ENCODE data around the gene STXBP2.

The STXBP2 gene

DNA sequence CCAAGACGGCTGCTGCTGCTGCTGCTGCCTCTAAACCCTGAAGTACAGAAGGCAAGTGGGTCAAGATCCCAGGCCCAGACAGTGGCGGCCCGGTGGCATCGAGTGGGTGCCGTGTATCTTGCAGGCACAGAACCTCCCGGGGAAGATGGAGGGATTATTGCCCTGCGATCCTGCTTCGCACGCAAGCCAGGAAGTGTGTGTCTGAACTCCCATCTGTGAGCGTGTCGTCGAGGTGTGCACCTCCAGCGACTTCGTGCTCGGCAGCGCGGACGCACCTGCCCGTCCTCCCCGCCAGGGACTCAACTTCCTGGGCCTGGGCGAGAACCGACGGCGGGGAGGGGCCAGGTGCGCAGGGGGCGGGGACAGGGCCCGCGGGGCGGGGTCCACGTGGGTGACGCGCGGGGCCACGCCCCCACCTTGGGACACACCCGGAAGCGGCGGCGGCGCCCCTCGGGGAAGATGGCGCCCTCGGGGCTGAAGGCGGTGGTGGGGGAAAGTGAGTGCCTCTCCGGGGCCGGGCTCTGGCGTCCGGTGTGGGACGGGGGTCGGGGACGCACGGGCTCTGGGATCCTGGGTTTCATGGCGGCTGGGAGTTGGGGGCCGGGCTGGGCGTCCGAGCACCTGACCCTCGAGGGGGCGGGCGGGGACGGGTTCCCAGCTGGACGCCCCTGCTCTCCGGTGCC, at the start of gene STXBP2:
STXBP2 (plus strand) TSS at position 420 of the 683 bp plus-strand sequence; CDS start at position 460, 40 bp downstream.
- DNase-seq, result peak; percentile 14

DNA sequence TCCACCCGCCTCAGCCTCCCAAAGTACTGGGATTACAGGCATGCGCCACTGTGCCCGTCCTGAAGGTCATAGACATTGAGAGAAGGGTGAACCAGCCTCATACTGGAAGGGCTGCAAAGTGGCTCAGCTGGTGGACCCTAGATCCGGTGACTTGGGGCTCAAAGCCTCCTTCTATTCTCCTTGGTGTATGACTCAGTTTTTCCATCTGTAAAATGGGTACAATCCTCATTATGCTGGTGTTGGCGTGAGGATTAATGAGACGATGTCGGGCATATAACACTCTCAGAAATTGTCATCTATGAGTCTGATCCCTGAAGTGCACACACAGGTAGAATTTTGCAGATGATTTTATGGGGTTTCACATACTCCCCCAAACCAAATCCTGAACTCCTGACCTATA, 47.1 kb upstream of the STXBP2 start:
- no peak for DNase-seq

DNA sequence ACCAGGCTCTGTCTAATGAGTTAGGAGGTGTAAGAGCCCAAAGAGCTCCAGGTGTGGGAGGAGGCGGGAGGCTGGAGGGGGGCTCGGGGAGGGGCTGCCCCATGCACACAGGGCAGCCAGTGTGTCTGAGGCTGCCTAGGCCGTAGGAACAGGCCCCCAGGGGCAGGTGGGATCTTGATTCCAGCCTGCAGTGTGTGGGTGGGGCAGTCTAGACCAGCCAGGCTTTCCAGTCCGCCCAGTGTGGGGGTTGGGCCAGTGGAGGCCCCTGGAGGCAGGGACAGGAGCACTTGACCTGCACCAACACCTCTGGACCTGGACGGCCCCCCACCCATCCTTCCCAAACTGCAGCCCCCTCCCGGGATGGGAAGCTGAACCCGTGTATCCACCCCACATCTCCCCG, 46.7 kb upstream of the STXBP2 start:
- no peak for DNase-seq

DNA sequence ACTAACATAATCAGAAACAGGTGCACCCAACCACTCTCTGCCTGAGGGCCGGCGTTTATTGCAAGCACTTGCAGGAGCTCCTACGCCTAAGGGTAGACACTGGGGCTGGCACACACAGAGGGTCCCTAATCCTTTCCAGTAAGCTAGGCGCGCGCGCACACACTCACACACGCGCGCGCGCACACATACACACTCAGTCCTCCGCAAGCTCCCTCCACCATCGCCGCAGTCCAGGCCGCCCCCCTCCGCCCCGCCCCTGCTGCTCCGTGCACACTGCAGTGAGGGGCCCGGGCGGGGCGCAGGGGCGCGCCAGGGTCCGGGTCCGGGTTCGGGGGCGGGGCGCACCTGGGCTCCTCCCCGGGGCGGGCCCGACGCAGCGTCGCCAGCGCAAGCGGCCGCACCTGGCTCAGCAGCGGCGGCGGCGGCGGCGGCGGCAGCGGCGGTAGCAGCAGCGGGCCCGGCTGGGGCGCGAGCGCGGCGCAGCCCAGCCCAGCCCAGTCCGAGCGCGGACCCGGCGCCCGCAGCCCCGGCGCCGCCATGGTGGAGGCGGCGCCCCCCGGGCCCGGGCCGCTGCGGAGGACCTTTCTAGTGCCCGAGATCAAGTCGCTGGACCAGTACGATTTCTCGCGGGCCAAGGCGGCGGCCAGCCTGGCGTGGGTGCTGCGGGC, 41.3 kb upstream of the STXBP2 start, which contains the start of gene CAMSAP3:
CAMSAP3 (plus strand) TSS at position 398 of the 668 bp plus-strand sequence; CDS start at position 538, 140 bp downstream.
- DNase-seq, result no peak

DNA sequence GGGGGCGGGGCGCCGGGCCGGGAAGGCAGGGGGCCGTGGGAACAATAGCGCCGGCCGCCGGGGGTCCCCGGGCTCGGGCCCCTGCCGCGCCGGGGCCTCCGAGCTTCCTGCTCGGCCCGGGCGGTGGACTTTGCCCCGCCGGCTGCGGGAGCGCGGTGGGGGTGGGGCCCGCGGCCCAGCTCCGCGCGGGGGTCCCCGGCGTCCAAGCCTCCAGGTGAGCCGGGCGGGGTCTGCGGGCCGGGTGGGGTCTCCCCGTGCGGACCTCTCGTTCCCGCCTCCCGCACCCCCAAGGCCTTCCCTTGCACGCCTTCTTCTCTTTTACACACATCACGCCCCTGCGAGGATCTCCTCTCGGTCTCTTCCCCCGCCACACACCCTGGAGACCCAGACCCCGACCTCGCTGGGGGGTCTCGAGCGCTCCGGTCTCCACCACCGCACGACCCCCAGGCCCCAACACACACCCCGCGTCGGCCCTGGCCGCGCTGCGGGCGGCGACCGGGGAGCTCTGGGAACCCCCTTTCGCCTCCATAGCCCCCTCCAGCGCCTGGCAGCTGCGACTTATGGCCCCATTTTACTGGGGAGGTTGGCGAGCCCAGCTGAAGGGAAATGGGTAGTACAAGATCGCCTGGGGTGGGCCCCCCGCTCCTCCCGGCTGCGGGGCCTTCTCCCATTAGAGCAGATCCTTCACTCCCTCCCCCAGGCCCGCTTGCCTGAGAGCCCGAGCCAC, 40.5 kb upstream of the STXBP2 start:
- DNase-seq, result no peak

DNA sequence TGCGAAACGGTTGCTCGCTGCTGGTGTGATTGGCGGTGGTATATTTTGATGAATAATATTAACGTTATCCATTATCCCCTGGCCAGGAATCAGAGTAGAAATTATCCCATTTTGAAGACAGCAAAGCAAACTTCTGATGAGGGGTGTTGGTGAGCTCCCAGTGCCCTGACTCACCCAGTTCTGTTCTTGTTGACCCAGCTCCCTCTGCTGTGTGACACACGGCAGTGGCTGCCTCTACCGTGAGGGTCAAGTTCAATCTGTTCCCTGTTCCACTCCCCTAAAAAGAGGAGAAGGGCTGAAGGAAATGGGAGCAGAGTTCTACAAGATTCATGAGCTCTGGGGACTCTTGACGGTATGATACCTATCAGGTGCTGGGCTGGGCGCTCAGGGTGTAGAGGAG, 39.2 kb upstream of the STXBP2 start:
- no peak for DNase-seq

DNA sequence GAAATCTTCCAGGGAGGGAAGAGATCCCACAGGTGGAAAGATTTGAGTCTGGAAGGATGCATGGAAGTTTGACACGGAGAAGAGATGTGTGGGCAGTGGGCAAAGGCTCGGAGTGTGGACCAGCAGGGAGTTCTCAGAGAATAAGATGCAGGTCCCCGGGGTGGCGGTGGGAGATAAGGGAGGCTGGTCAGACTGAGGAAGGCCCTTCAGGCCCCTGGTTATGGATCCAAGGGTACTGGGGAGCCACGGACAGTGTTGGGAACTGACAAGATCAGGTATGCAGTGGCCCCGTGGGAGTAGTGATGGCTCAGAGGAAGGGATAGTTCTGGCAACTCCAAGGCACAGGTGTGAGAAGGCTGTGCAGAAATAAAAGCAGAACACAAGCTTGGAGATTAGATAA, 38.7 kb upstream of the STXBP2 start:
- no peak for DNase-seq

DNA sequence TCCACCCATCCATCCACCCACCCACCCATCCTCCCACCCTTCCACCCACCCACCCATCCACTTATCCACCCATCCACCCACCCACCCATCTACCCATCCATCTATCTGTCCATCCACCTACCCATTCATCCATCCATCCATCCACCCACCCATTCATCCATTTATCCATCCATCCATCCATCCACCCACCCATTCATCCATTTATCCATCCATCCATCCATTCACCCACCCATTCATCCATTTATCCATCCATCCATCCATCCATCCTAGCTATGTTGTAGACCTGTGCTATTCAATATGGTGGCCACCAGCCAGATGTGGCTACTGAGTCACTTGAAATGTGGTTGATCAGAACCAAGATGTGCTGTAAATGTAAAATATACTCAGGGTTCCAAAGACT, 36.2 kb upstream of the STXBP2 start:
- no peak for DNase-seq

DNA sequence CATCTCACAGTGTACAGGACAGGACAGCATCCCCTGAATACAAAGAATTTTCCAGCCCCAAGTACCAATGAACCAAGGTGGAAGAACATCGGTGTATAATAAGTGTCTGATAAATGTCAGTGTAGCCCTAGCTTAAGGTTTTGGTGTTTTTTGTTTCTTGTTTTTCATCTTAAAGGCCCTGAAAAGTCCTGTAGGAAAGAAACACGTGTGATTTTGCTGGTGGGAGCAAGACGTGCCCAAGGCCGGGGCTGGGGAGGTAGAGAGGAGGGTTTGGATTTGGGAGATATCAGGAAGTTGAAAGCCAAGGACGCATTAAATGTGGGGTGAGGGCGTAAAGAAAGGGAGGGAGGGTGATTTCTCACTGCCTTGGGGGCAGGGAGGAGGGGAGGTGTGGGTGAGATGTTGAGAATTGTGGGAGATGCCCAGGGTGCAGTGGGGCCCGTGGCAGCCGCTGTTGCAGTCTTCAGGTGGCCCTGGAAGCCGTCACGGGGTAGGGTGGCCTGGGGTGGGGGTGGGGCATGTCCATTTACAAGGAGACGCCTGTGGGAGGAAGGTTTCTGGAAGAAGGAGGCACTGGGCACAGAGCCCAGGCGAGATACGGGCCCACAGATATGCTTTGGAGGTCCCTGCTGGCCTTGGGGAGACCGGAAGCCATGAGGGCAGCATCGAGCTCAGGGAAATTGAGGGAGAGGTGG, 34.5 kb upstream of the STXBP2 start:
- DNase-seq, result no peak

DNA sequence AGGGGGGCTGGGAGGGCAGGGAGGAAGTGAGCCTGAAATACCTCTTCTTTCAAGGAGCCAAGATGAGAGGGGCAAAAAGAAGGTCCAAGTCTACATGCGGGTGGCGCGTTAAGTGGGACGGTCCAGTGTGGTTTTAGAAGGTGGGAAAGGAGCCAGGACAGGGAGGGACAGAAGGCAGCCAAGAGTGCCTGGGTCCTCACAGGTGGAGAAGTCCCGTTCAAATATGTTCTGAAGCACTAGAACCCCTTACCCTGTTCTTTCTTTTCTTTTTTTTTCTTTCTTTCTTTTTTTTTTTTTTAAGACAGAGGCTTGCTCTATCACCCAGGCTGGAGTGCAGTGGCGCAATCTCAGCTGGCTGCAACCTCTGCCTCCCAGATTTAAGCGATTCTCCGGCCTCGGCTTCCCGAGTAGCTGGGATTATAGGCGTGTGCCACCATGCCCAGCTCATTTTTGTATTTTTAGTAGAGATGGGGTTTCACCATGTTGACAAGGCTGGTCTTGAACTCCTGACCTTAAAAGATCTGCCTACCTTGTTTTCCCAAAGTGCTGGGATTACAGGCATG, 33.9 kb upstream of the STXBP2 start:
- DNase-seq, result no peak

DNA sequence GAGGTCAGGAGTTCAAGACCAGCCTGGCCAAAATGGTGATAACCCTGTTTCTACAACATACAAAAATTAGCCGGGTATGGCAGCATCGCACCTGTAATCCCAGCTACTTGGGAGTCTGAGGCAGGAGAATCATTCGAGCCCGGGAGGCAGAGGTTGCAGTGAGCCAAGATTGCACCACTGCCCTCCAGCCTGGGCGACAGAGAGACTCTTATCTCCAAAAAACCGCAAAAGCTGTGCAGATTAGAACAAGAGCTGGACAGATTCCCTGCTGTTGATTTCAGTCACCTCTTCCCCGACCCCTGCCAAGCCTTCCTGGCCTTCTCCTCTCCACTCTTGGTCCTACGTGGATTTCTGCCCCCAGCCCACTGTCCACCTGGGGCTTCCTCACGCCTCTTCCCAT, 33.0 kb upstream of the STXBP2 start:
- DNase-seq, result no peak

DNA sequence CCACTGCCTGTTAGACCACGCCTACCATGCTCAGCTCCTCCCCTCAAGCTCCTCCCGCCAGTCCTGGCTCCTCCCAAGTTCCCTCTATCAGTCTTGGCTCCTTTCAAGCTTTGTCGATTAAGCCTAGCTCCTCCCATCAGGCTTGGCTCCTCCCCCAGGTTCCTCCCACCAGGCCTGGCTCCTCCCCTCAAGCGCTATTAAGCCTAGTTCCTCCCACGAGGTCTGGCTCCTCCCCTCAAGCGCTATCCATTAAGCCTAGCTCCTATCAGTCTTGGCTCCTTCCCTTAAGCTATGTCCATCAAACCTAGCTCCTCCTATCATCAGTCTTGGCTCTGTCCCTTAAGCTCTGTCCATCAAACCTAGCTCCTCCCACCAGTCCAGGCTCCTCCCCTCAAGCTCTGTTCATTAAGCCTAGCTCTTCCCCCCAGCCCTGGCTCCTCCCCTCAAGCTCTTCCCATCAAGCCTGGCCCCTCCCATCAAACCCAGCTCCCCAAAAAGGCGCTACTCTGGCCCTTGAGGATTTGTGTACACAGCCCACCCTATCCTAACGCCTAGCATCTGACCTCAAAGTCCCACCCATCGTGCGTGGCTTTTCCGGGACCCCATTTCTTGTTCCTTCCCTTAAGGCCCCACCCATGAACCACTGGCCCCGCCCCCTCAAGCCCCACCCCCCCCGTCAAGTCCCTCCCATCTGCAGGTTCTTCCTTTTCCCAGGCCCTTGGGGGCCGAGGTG, 31.3 kb upstream of the STXBP2 start:
- no peak for DNase-seq

DNA sequence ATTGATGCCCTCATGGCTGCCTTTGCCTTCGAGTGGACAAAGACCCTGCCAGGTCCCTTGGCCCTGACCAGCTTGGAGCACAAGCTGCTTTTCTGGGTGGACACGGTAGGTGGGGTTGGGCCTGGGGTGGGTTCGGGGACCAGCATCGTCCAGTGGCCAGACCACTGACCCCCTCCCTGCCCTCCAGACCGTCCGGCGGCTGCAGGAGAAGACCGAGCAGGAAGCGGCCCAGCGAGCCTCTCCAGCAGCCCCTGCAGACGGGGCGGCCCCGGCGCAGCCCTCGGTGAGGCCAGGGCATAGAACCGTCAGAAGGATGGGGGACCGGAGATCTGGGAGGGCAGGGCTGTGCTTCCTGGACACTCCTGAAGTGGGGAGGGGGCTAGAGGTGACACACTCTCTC, 30.6 kb upstream of the STXBP2 start:
- DNase-seq, result no peak

DNA sequence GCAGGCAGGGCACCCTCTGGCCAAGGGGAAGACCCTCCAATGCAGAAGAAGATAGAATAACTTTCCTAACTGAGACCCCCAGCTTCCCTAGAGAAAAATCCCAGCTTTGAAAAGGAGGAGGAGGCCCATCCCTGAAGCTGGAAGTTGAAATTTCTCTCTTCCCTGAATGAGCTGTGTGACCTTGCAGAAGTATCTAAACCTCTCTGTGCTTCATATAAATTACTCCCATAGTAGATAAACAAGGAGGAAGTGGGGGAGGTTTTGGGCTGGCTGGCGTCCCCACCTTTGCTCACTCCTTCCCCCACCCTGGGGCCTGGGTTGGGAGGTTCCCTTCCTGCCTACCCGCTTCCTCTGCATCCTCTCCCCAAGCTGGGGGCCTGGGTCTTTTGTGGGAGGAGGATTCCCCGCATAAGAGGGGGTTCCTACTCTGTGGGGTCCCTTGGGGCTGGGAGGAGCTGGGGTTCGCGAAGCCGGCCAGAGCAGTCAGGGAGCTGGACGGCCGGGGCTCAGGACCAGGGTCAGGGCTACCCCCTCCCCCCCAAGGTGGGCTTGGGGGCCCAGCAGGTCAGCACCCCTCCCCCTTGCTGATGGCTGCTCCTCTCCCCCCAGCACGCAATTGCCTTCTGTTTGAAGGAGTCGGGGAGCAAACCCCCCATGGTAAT, 29.6 kb upstream of the STXBP2 start:
- DNase-seq, result no peak

DNA sequence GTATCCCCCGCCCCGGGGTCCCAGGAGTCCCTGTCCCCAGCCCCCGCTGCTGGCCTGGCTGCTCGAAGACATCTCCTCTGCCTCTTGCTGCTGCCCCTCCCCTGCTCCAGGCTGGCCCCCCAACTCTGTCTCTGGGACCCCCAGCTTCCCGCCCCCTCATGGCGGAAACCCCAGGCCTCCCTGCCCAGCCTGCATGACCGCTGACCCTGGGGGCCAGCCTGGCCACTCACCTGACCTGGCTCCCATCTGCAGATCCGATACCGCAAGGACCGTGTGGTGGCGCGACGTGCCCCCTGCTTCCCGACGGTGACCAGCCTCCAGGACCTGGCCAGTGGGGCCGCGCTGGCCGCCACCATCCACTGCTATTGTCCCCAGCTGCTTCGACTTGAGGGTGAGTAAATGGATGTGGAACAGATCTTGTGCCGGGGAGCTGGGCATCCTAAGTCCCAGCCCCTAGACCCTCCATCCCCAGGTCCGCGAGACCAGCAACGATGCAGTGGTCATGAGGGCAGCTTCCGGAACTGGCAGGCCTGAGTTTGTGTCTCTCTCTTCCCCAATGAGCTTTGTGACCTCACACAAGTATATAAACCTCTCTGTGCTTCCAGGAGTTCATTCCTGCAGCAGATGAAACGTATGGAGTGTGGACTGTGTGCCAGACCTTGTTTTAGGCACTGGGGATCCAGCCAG, 28.9 kb upstream of the STXBP2 start:
- no peak for DNase-seq

DNA sequence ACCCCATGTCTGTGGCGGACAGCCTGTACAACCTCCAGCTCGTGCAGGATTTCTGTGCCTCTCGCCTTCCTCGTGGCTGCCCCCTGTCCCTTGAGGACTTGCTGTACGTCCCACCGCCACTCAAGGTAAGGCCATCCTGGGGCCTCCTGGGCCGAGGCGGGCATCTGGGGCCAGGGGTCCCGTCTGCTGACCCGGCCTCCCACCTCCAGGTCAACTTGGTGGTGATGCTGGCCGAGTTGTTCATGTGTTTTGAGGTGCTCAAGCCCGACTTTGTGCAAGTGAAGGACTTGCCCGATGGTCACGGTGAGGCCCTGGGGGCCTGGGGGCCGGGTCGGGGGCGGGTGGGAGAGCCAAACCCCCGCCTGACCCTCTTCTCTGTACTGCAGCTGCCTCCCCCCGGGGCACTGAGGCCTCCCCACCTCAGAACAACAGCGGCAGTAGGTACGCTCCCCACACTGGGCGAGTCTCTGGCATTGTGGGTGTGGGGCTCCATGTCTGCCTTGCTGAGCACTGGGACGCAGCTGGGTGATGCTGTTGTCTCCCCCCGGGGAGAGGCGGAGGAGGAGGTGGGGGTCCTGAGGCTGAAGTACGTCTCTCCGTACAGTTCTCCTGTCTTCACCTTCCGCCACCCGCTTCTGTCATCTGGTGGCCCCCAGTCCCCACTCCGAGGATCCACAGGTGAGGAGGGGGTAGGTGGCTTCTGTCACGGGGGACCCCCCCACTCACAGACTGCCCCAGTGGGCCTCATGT, 26.2 kb upstream of the STXBP2 start:
- DNase-seq, result no peak

DNA sequence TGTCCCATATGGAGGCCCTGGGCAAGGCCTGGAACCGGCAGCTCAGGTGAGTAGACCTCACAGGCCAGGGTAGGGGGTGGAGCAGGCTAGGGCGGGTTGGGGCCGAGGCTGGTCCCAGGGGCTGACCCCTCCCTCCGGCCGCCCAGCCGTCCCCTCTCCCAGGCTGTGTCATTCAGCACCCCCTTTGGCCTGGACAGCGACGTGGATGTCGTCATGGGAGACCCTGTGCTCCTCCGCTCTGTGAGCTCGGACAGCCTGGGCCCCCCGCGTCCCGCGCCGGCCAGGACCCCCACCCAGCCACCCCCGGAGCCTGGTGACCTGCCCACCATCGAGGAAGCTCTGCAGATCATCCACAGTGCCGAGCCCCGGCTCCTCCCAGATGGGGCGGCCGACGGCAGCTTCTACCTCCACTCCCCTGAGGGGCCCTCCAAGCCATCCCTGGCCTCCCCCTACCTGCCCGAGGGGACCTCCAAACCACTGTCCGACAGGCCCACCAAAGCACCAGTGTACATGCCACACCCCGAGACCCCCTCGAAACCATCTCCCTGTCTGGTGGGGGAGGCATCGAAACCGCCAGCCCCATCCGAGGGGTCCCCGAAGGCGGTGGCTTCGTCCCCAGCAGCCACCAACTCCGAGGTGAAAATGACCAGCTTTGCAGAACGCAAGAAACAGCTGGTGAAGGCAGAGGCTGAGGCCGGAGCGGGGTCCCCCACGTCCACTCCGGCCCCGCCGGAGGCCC, 25.2 kb upstream of the STXBP2 start:
- no peak for DNase-seq

DNA sequence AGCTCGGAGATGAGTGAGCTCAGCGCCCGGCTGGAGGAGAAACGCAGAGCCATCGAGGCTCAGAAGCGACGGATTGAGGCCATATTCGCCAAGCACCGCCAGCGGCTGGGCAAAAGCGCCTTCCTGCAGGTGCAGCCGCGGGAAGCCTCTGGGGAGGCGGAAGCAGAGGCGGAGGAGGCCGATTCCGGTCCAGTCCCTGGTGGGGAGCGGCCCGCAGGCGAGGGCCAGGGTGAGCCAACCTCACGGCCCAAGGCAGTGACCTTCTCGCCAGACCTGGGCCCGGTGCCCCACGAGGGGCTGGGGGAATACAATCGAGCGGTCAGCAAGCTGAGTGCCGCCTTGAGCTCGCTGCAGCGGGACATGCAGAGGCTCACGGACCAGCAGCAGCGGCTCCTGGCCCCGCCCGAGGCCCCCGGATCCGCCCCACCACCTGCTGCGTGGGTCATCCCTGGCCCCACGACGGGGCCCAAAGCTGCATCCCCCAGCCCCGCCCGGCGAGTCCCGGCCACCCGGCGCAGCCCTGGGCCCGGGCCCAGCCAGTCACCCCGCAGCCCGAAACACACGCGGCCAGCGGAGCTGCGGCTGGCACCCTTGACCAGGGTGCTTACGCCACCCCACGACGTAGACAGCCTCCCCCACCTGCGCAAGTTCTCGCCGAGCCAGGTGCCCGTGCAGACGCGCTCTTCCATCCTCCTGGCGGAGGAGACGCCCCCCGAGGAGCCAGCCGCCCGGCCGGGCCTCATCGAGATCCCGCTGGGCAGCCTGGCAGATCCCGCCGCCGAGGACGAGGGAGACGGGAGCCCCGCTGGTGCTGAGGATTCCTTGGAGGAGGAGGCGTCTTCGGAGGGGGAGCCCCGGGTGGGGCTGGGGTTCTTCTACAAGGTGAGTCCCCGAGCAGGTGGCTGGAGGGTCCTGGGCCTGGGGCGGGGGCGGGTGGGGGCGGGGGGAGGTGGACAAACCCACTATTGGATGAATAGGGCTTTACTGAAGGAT, 24.3 kb upstream of the STXBP2 start:
- DNase-seq, result no peak

All from GF-D8 (cell line).